ENCODE data around the gene AGBL1.

The AGBL1 gene

GRCh38 chr15:86538141-86538540 is 458.5 kb downstream of the AGBL1 start:
- DNase-seq = no peak

DNA sequence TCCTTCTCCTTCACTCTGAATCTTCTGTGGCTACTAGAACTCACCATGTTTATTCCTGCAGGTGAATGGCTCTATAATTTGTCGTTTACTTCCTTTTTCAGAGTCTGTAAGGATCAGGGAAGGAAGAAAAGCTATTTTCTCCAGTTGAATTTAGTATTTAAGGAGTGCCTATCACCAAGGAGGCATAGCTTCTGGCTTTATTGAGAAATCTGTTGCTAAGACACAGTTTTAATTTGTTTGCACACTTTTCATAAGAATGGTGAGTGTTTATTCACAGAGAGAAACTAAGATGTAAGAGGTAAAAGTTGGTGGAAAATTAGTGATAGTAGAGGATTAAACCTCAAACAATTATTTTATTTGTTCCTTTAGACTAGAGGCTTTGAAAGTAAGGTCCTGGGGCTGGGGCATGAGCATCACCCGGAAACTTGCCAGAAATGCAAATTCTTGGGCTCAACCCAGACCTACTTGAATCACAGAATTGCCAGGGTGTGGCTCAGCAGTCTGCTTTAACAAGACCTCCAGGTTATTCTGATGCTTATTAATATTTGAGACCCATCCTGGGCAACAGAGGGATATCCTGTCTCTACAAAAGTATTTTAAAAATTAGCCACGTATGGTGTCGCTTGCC is 461.3 kb downstream of the AGBL1 start:
- DNase-seq = no peak

DNA sequence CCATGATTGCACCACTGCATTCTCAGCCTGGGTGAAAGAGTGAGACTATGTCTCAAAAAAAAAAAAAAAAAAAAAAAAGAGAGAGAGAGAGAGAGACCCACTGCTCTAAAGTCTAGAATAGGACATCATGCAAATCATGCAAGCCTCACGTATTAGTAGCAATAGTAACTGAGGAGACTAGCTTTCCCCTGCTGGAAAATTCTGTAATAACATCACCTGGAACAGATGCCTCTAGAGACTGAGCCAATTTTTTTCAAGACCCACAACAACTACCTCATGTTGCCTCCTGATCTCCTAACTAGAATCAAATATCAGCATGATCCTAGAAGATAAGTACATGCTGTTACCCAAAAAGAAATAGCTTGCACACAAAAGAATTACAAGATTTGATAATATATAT is 461.9 kb downstream of the AGBL1 start:
- no peak for DNase-seq

GRCh38 chr15:86550075-86550474 is 470.4 kb downstream of the AGBL1 start:
- DNase-seq = no peak

DNA sequence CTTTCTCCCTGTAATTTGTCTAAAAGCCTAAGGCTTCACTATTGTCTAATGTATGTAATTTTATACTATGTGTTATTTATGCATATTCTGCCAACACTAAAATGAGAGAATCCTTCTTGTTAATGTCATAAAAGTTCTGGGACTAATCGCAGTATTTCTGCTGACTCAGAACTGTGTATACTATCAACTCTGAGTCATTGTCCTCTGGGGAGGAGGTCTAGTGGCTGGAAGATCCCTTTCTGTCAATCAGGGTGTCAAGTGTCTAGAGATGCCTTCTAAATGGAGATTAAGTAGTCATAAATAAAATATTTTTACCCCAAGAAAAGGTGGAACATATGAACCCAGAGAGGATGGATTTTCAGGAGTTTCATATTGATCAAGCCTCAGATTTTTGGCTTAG is 473.4 kb downstream of the AGBL1 start:
- DNase-seq = no peak

GRCh38 chr15:86555098-86555497 is 475.4 kb downstream of the AGBL1 start:
- no peak for DNase-seq

- peak; percentile 86 for DNase-seq
These were observed 476.3 kb downstream of the AGBL1 start for GRCh38 chr15:86555939-86556338.

GRCh38 chr15:86556396-86557017 is 476.8 kb downstream of the AGBL1 start:
- no peak for DNase-seq

GRCh38 chr15:86557018-86557550 is 477.4 kb downstream of the AGBL1 start:
- DNase-seq = no peak

DNA sequence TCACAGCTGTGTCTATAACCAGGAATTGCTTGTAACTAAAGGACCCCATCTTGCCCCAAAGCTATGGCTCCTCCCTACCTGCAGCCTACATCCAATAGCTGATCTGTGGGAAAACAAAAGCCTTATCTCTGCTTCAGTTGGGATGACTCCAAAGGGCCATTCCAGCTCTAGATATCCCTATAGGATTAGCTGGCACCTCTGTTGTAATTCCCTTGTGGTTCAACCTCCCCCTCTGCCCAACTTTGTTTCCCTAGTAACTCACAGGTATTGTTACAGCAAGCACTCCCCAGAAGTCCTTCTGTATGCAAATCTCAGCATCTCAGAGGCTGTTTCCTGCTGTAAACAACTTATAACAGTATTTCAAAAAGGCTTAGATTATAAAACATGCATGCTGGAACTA is 478.6 kb downstream of the AGBL1 start:
- no peak for DNase-seq

DNA sequence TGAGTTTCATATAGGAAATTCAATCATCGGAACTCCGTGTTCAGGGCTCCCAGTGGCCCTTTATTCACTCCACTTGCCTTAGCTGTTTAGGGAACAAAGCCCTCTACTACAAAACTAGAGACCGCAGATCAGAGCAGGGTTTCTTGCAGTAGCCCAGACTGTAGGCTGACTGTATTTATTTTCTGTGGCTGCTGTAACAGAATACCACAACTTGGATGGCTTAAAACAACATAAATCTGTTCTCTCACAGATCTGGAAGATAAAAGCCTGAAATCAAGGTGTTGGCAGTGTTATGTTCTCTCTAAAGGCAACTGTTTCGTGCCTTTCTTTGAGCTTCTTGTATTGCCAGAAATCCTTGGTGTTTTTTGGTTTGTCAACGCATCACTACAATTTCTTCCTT is 479.0 kb downstream of the AGBL1 start:
- no peak for DNase-seq

DNA sequence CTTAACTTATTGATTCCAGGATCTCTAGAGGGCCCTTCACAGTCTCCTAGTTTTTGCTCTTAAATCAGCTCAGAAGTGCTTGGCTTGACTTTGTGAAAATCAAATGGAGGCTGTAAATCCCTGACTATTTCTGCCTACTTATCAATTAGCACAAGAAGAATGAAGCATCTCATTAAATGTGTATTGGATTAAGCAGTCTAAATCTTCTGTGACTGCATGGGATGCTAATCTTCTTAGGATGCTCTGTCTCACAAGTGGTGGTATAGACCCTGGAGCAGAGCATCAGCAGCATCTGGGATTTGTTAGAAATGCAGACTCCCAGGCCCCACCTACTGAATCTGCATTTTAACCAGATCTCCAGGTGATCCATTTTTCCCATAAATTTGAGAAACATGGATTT is 488.7 kb downstream of the AGBL1 start:
- no peak for DNase-seq

GRCh38 chr15:86570738-86571137 is 491.1 kb downstream of the AGBL1 start:
- DNase-seq = no peak

DNA sequence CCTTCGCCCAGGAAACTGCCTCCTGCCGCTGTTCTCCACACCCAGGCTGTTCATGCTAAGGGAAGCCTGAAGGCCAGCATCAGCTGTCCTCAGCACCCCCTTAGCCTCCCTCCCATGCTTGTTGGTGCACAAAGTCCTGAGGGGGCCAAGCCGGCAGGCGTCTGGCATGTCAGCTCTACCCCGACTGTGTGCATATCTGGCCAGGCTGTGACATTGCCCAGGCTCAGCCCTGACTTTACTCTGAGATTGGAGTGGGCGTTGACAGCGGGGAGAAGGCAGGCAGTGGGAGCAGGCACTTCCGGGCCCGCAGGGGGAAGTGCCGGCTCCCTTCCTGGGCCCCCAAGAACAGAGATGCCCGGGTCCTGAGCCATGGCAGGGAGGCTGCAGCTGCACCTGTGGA is 492.2 kb downstream of the AGBL1 start:
- no peak for DNase-seq

DNA sequence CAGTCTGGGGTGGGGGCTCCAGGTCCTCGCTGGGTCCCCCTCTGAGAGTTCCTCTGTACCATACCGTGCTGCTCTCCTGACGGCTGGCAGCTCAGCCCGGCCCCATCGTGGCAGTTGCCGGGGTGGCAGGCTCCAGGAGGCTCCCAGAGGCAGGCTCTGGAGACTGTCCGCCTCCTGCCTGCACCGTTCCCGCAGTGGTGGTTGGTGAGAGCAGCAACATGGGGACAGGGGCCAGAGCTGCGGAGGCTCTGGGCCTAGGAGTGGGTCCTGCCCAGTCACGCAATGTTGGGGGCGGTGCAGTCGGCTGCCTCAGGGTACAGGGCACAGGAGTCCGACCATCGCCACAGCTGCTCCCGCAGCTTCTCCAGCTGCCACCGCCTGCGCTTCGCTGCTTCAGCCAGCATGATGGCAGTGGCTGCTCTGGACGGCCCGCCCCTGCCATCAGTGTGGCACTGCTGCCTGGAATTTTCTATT is 492.7 kb downstream of the AGBL1 start:
- no peak for DNase-seq

DNA sequence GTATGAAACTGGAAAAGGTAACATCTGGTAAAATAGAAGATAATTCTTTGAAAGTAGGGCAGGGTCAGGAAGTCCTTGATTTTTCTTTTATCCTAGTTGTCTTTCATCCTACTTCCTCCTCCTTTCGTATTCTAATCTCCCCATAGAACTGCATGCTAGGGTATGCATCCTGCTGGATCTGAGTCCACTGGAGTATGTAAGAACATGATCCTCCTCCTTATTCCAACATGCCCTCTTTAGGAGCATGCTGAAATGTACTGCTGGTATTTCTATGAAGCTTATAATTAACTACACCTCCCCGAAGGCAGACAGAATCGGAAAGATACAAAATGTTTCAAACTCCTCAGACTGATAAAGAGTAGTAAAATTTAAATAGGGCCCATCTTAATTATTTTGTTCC is 493.8 kb downstream of the AGBL1 start:
- DNase-seq = no peak

DNA sequence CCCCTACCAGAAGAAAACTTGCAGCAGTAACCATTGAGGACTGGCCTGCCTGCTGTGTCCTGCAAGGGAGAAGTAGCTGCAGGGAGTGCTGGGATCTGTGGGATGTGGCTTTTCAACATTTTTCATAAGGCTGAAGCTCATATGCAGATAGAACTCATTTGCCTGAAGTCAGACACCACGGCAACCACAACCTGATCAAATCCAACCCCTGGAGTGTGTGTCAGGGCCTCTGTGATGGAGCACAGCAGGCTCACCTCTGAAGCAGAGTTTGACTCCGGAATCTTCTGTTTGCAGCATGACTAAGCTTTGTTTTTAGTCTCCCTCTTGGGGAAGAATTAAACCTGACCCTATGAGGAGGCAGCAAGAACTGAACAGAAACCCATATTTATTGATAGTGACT is 508.7 kb downstream of the AGBL1 start:
- DNase-seq = no peak

- no peak for DNase-seq
These were observed 510.8 kb downstream of the AGBL1 start for GRCh38 chr15:86590461-86590860.

DNA sequence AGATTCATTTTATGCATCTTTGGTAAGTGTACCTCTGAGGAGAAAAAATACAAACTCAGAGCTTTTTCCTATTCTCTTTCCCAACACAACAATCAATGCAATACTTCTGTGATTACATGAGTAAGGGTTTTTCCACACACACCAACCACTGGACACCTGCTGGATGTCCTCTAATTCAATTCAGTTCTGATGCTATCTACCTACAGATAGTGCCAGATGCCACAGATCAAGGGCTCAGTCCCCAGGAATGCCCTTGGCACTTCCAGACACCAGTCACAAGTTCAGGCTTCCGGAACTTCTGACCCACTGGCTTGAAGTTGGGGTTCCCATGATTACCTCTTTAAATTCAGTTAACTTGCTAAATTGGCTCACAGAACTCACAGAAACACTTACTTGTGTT is 511.5 kb downstream of the AGBL1 start:
- DNase-seq = no peak

DNA sequence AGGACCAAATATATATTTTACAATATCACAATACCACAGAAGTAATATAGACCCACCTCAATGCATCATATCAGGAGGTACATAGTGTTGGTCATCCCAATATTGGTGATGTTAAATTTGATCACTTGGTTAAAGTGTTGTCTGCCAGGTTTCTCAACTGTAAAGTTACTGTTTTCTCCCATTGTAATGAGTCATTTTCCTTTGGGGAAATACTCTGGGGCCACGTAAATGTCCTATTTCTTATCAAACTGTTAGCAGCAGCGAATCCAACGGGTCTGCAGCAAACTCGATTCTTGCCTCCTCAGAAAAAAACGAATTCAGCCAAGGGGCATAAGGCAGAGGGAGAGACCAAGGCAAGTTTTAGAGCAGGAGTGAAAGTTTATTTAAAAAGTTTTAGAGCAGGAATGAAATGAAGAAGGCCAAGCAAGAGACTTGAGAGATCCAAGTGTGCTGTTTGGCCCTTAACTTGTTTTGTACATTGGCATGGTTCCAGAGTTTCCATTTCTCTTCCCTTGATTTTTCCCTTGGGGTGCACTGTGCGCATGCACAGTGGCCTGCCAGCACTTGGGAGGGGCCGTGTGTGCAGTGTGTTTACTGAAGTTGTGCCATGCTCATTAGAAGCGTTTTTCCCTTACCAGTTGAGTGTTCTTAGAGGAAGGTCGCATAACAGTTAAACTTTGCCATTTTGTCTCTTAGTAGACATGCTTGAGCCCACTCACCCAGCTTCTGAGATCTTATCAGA is 512.5 kb downstream of the AGBL1 start:
- DNase-seq = no peak

- no peak for DNase-seq
These were observed 516.1 kb downstream of the AGBL1 start for GRCh38 chr15:86595741-86596140.

DNA sequence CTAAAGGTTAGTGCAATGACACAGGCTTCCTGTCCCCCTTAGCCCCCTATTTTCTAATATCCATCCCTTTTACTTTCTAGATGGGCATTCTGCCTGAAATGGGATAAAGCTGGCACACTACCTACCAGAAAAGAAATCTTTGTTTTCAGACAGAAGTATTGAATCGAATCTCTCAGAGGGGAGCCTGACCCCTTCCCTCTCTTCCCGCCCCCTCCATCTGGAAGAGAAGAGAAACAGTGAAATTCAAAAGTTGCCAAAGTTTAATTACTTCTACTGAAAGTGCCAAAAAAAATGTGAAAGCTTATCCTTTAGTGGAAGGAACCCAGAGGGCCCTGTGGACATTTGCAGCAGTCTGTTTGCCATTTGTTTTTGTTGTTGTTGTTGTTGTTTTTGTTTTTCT is 523.8 kb downstream of the AGBL1 start:
- DNase-seq = no peak

- DNase-seq = no peak
These were observed 529.0 kb downstream of the AGBL1 start for GRCh38 chr15:86608461-86609205.
